GM23338 (cell line): ENCODE results near the gene UBAC2. TPM values are rescaled to one million over a fixed set of nuclear protein-coding genes. Genes with fewer than 3 reads are reported as not detected.

Experiments
- ATAC-seq: fragments of 200-7000 bp; cut with Tn5 transposase; 3 replicates; pipeline ENCODE4 v1.9.1; 2020
- DNase-seq: peaks from one replicate; pipeline ENCODE4 v3.0.0-alpha.2; 2015; ENCODE audit warnings: low spot score
- H2AFZ ChIP-seq: fragments of 200-600 bp; sonication (generic); 2 replicates; pipeline ENCODE4 v1.8.0; 2016; ENCODE audit warnings: antibody characterized with exemption, mild to moderate bottlenecking, moderate library complexity
- H3F3A ChIP-seq: fragments of 200-600 bp; sonication (generic); replicated peaks from 2 replicates; pipeline ENCODE4 v1.8.0; 2017; ENCODE audit warnings: antibody characterized with exemption, mixed run types, low read depth
- H3K27ac ChIP-seq: fragments of 200-600 bp; sonication (generic); 2 replicates; pipeline ENCODE4 v1.6.1; 2016; ENCODE audit warnings: low read depth
- H3K27me3 ChIP-seq: fragments of 200-600 bp; sonication (generic); 2 replicates; pipeline ENCODE4 v1.8.0; 2016; ENCODE audit warnings: mild to moderate bottlenecking, mixed run types, moderate library complexity; ENCODE audit not compliant: insufficient read depth
- H3K36me3 ChIP-seq: fragments of 200-600 bp; sonication (generic); 2 replicates; pipeline ENCODE4 v1.8.0; 2016; ENCODE audit warnings: mild to moderate bottlenecking; ENCODE audit not compliant: insufficient read depth
- H3K4me1 ChIP-seq: fragments of 200-600 bp; sonication (generic); 2 replicates; pipeline ENCODE4 v1.8.0; 2016; ENCODE audit warnings: mild to moderate bottlenecking, moderate library complexity; ENCODE audit not compliant: insufficient read depth
- H3K4me2 ChIP-seq: fragments of 200-600 bp; sonication (generic); 2 replicates; pipeline ENCODE4 v1.7.1; 2017; ENCODE audit warnings: mixed run types
- H3K4me3 ChIP-seq: fragments of 200-600 bp; sonication (generic); 2 replicates; pipeline ENCODE4 v1.6.1; 2016; ENCODE audit warnings: mixed run types
- H3K79me2 ChIP-seq: fragments of 200-600 bp; sonication (generic); replicated peaks from 2 replicates; pipeline ENCODE4 v1.8.0; 2017; ENCODE audit warnings: mild to moderate bottlenecking; ENCODE audit not compliant: insufficient read depth
- H3K9me2 ChIP-seq: fragments of 200-600 bp; sonication (generic); 2 replicates; pipeline ENCODE4 v1.8.0; 2017; ENCODE audit not compliant: insufficient read depth
- H4K20me1 ChIP-seq: fragments of 200-600 bp; sonication (generic); replicated peaks from 2 replicates; pipeline ENCODE4 v1.8.0; 2017; ENCODE audit warnings: mild to moderate bottlenecking; ENCODE audit not compliant: insufficient read depth
- H3K27ac Mint-ChIP-seq: 2 replicates; pipeline ENCODE4 v1.8.0; 2020; ENCODE audit warnings: inconsistent platforms, mild to moderate bottlenecking, moderate library complexity, mixed read lengths
- H3K27me3 Mint-ChIP-seq: 3 replicates; pipeline ENCODE4 v1.8.0; 2022; ENCODE audit warnings: low read depth, mild to moderate bottlenecking, moderate library complexity, mixed read lengths, inconsistent platforms; ENCODE audit not compliant: insufficient read depth, poor library complexity
- H3K36me3 Mint-ChIP-seq: 3 replicates; pipeline ENCODE4 v1.8.0; 2021; ENCODE audit warnings: low read depth, mild to moderate bottlenecking, inconsistent platforms, moderate library complexity, mixed read lengths
- H3K4me1 Mint-ChIP-seq: 3 replicates; pipeline ENCODE4 v1.8.0; 2020; ENCODE audit warnings: mild to moderate bottlenecking, inconsistent platforms, mixed read lengths
- H3K4me3 Mint-ChIP-seq: 3 replicates; pipeline ENCODE4 v1.8.0; 2021; ENCODE audit warnings: moderate library complexity, mild to moderate bottlenecking, inconsistent platforms, mixed read lengths
- H3K9me3 Mint-ChIP-seq: 3 replicates; pipeline ENCODE4 v1.8.0; 2020; ENCODE audit warnings: moderate library complexity, mild to moderate bottlenecking, inconsistent platforms, mixed read lengths
- CREB1 ChIP-seq: fragments of 250-450 bp; sonication (Bioruptor Pico); IDR thresholded peaks from 2 replicates; pipeline ENCODE4 v1.5.0; 2020; ENCODE audit warnings: low read depth, mild to moderate bottlenecking, moderate library complexity
- EZH2 ChIP-seq: fragments of 200-600 bp; sonication (generic); IDR thresholded peaks from one replicate; pipeline ENCODE4 v1.8.0; 2017; ENCODE audit warnings: antibody characterized with exemption, mild to moderate bottlenecking, low read depth; ENCODE audit not compliant: unreplicated experiment
- EZH2phosphoT487 ChIP-seq: fragments of 200-600 bp; sonication (generic); IDR thresholded peaks from one replicate; pipeline ENCODE4 v1.8.1; 2018; ENCODE audit warnings: antibody characterized with exemption; ENCODE audit not compliant: unreplicated experiment
- JUNB ChIP-seq: IDR thresholded peaks from one replicate; pipeline ENCODE4 v1.6.1; 2016; ENCODE audit warnings: antibody characterized with exemption; ENCODE audit not compliant: unreplicated experiment
- NANOG ChIP-seq: IDR thresholded peaks from 2 replicates; pipeline ENCODE4 v1.6.1; 2016; ENCODE audit warnings: antibody characterized with exemption, borderline replicate concordance
- POLR2AphosphoS5 ChIP-seq: IDR thresholded peaks from 2 replicates; pipeline ENCODE4 v1.6.1; 2016; ENCODE audit warnings: antibody characterized with exemption, low read depth
- STAT1 ChIP-seq: IDR thresholded peaks from one replicate; pipeline ENCODE4 v1.6.1; 2016; ENCODE audit warnings: antibody characterized with exemption; ENCODE audit not compliant: unreplicated experiment
- ZNF114 ChIP-seq: fragments of 250-450 bp; sonication (Bioruptor Pico); IDR thresholded peaks from 2 replicates; pipeline ENCODE4 v1.5.0; 2020; ENCODE audit warnings: mild to moderate bottlenecking, moderate library complexity
- ZNF331 ChIP-seq: fragments of 250-450 bp; sonication (Bioruptor Pico); IDR thresholded peaks from 2 replicates; pipeline ENCODE4 v1.5.0; 2020; ENCODE audit warnings: low read depth, mild to moderate bottlenecking, moderate library complexity
- polyA plus RNA-seq: library from polyadenylated mRNA; unstranded; fragments of >200 nt; fragmentation: Nextera tagmentation; extraction: Ambion mirVana; gene quantifications from 2 replicates; pipeline ENCODE4 v1.2.1, GENCODE V29; 2016
- total RNA-seq: library from RNA; depleted of rRNA; stranded (reverse); fragments of >200 nt; shearing (Covaris generic); gene quantifications from 2 replicates; pipeline ENCODE4 v1.2.3, GENCODE V29; 2014
- TF ChIP-seq, protein P1 (sequence below), 2 experiments: fragments of 200-600 bp in 1 of 2; sonication (generic) in 1 of 2; conservative IDR thresholded peaks; 2 replicates each; pipeline versions ENCODE4 v1.5.1 to v1.6.1; 2016 to 2017; ENCODE audit warnings: antibody characterized with exemption in 2 of 2, low read depth in 2 of 2, mild to moderate bottlenecking in 2 of 2, moderate library complexity in 1 of 2
- TF ChIP-seq, protein P2 (sequence below): IDR thresholded peaks from 2 replicates; pipeline ENCODE4 v1.6.1; 2016; ENCODE audit warnings: antibody characterized with exemption
- TF ChIP-seq, protein P3 (sequence below): IDR thresholded peaks from one replicate; pipeline ENCODE4 v1.6.1; 2018; ENCODE audit warnings: antibody characterized with exemption; ENCODE audit not compliant: unreplicated experiment
- TF ChIP-seq, protein P4 (sequence below): fragments of 250-450 bp; sonication (Bioruptor Pico); IDR thresholded peaks from 2 replicates; pipeline ENCODE4 v1.5.0; 2020; ENCODE audit warnings: mild to moderate bottlenecking, moderate library complexity

The UBAC2 gene
- total and polyA plus RNA-seq, 2 experiments from 2014 or later = 37.9 to 76.9 TPM

DNA sequence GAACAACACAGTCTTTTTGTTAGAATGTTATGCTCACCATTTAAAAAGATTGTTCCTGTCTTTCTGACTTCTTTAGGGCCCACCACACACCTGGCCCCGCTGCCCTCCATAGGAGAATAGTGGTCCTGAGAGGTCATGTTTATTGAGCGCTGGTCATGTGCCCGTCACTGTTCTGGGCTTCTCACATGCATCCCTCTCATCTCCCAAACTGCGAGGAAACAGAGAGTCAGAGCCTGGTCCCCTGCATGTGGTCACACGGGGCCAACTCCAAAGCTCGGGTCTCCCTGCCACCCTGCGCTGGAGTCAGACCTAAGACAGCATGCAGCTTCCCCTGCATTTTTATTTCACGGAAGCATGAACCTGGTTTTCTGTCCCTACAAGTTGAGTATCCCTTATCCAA is 177.0 kb downstream of the UBAC2 start:
- no peaks in the 10 kb centered on the region for H4K20me1 ChIP-seq
- H3K4me1 ChIP-seq = peaks cover 19% of the 10 kb centered on the region
- H3K36me3 ChIP-seq = peaks cover 6% of the 10 kb centered on the region; the same call in 1 of the 2 replicates

More for the DNA sequence above, 177.0 kb downstream of the UBAC2 start:
- Mint-ChIP-seq H3K27me3 (peaks cover 16% of the 10 kb centered on the region), H3K9me3 (no peaks in the 10 kb centered on the region; the same call in 2 of the 3 replicates), H3K4me3 (no peak overlapping the region), H3K27ac (peak overlapping the region; percentile 39), H3K4me1 (peaks cover 34% of the 10 kb centered on the region), H3K36me3 (peaks cover 4% of the 10 kb centered on the region; the same call in 1 of the 3 replicates)
- Histone ChIP-seq H3K9me2 (no peaks in the 10 kb centered on the region), H3K4me3 (no peak overlapping the region), H3F3A (0 out of 2 replicates have a peak, but pooled peaks cover 5% of the 10 kb centered on the region), H3K79me2 (no peaks in the 10 kb centered on the region), H3K27ac (0 out of 2 replicates have a peak overlapping the region, but pooled peaks have one; percentile 57), H3K27me3 (no peaks in the 10 kb centered on the region), H2AFZ (no peak overlapping the region), H3K4me2 (no peak overlapping the region)
- no peak for DNase-seq
- no peak for TF ChIP-seq JUNB
- TF ChIP-seq, protein P1, sequence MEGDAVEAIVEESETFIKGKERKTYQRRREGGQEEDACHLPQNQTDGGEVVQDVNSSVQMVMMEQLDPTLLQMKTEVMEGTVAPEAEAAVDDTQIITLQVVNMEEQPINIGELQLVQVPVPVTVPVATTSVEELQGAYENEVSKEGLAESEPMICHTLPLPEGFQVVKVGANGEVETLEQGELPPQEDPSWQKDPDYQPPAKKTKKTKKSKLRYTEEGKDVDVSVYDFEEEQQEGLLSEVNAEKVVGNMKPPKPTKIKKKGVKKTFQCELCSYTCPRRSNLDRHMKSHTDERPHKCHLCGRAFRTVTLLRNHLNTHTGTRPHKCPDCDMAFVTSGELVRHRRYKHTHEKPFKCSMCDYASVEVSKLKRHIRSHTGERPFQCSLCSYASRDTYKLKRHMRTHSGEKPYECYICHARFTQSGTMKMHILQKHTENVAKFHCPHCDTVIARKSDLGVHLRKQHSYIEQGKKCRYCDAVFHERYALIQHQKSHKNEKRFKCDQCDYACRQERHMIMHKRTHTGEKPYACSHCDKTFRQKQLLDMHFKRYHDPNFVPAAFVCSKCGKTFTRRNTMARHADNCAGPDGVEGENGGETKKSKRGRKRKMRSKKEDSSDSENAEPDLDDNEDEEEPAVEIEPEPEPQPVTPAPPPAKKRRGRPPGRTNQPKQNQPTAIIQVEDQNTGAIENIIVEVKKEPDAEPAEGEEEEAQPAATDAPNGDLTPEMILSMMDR (conservative IDR thresholded peaks at IDR 0.05; ENCODE audit: low read depth in 2 of 2) = no peak
- TF ChIP-seq STAT1 = no peak
- TF ChIP-seq ZNF114 = no peak
- TF ChIP-seq, protein P2, sequence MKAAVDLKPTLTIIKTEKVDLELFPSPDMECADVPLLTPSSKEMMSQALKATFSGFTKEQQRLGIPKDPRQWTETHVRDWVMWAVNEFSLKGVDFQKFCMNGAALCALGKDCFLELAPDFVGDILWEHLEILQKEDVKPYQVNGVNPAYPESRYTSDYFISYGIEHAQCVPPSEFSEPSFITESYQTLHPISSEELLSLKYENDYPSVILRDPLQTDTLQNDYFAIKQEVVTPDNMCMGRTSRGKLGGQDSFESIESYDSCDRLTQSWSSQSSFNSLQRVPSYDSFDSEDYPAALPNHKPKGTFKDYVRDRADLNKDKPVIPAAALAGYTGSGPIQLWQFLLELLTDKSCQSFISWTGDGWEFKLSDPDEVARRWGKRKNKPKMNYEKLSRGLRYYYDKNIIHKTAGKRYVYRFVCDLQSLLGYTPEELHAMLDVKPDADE = no peak
- TF ChIP-seq EZH2 = no peak
- TF ChIP-seq ZNF331 (CRISPR knock-in tag) = no peak
- TF ChIP-seq, protein P3, sequence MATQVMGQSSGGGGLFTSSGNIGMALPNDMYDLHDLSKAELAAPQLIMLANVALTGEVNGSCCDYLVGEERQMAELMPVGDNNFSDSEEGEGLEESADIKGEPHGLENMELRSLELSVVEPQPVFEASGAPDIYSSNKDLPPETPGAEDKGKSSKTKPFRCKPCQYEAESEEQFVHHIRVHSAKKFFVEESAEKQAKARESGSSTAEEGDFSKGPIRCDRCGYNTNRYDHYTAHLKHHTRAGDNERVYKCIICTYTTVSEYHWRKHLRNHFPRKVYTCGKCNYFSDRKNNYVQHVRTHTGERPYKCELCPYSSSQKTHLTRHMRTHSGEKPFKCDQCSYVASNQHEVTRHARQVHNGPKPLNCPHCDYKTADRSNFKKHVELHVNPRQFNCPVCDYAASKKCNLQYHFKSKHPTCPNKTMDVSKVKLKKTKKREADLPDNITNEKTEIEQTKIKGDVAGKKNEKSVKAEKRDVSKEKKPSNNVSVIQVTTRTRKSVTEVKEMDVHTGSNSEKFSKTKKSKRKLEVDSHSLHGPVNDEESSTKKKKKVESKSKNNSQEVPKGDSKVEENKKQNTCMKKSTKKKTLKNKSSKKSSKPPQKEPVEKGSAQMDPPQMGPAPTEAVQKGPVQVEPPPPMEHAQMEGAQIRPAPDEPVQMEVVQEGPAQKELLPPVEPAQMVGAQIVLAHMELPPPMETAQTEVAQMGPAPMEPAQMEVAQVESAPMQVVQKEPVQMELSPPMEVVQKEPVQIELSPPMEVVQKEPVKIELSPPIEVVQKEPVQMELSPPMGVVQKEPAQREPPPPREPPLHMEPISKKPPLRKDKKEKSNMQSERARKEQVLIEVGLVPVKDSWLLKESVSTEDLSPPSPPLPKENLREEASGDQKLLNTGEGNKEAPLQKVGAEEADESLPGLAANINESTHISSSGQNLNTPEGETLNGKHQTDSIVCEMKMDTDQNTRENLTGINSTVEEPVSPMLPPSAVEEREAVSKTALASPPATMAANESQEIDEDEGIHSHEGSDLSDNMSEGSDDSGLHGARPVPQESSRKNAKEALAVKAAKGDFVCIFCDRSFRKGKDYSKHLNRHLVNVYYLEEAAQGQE = no peak
- no peak for TF ChIP-seq NANOG
- no peak for TF ChIP-seq POLR2AphosphoS5
- TF ChIP-seq CREB1 (CRISPR knock-in tag) = no peak
- TF ChIP-seq, protein P4, sequence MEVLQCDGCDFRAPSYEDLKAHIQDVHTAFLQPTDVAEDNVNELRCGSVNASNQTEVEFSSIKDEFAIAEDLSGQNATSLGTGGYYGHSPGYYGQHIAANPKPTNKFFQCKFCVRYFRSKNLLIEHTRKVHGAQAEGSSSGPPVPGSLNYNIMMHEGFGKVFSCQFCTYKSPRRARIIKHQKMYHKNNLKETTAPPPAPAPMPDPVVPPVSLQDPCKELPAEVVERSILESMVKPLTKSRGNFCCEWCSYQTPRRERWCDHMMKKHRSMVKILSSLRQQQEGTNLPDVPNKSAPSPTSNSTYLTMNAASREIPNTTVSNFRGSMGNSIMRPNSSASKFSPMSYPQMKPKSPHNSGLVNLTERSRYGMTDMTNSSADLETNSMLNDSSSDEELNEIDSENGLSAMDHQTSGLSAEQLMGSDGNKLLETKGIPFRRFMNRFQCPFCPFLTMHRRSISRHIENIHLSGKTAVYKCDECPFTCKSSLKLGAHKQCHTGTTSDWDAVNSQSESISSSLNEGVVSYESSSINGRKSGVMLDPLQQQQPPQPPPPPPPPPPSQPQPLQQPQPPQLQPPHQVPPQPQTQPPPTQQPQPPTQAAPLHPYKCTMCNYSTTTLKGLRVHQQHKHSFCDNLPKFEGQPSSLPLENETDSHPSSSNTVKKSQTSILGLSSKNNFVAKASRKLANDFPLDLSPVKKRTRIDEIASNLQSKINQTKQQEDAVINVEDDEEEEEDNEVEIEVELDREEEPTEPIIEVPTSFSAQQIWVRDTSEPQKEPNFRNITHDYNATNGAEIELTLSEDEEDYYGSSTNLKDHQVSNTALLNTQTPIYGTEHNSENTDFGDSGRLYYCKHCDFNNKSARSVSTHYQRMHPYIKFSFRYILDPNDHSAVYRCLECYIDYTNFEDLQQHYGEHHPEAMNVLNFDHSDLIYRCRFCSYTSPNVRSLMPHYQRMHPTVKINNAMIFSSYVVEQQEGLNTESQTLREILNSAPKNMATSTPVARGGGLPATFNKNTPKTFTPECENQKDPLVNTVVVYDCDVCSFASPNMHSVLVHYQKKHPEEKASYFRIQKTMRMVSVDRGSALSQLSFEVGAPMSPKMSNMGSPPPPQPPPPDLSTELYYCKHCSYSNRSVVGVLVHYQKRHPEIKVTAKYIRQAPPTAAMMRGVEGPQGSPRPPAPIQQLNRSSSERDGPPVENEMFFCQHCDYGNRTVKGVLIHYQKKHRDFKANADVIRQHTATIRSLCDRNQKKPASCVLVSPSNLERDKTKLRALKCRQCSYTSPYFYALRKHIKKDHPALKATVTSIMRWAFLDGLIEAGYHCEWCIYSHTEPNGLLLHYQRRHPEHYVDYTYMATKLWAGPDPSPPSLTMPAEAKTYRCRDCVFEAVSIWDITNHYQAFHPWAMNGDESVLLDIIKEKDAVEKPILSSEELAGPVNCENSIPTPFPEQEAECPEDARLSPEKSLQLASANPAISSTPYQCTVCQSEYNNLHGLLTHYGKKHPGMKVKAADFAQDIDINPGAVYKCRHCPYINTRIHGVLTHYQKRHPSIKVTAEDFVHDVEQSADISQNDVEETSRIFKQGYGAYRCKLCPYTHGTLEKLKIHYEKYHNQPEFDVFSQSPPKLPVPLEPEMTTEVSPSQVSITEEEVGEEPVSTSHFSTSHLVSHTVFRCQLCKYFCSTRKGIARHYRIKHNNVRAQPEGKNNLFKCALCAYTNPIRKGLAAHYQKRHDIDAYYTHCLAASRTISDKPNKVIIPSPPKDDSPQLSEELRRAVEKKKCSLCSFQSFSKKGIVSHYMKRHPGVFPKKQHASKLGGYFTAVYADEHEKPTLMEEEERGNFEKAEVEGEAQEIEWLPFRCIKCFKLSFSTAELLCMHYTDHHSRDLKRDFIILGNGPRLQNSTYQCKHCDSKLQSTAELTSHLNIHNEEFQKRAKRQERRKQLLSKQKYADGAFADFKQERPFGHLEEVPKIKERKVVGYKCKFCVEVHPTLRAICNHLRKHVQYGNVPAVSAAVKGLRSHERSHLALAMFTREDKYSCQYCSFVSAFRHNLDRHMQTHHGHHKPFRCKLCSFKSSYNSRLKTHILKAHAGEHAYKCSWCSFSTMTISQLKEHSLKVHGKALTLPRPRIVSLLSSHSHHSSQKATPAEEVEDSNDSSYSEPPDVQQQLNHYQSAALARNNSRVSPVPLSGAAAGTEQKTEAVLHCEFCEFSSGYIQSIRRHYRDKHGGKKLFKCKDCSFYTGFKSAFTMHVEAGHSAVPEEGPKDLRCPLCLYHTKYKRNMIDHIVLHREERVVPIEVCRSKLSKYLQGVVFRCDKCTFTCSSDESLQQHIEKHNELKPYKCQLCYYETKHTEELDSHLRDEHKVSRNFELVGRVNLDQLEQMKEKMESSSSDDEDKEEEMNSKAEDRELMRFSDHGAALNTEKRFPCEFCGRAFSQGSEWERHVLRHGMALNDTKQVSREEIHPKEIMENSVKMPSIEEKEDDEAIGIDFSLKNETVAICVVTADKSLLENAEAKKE (CRISPR knock-in tag) = no peak
- TF ChIP-seq EZH2phosphoT487 = no peak
- no peak for ATAC-seq
